ENCODE measurements around the gene IL17REL. TPM values are rescaled to one million over a fixed set of nuclear protein-coding genes. Genes with fewer than 3 reads are reported as not detected.

The IL17REL gene
- 0.07 TPM for polyA plus RNA-seq (2013, experiment 1 of 2)
- 0.07 TPM for polyA plus RNA-seq (2013, experiment 2 of 2)

DNA sequence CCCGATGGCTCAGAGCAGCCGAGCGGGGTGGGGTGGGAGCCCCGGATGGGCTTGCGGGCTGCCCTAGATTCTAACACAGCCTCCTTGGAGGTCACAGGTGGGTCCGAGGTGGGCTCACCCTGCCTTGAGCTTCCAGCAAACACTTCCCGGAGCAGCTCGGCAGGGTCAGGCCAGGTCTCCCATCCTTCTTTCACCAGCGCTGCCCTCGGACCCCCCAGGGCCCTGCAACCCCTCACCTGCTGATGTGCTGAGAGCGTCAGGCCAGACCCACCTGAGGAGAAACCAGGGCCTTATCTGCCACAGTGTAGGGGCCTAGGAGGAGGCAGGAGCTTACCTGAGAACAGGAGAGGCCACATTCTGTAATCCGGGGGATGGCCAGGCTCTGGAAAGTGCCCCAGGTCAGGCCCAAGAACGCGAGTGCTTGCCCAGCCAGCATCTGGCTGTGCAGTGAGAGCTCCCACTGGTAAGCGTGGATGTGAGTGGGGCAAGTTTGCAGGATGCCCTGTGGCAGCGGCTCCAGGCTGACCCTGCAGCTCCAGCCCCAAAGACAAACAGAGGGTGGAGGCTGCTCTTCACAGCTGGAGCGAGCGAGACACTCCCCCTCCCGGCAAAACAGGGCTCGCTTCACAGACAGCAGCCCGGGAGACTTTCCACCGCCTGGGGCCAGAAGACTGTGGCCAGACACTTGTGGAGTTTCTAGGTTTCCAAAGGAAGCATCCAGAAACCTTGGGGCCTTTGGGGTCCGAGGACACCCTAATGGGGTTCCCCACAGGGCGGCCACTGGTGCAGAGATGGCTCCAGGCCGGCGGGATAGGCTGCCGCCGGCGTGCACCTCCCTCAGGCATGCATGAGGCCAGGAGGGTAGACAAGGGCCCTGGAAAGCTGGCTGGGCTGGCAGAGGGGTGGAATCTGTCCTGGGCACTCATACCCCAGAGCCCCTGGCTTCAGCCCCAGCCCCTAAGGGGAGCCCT lies at the start of gene IL17REL:
TSS of gene IL17REL (minus strand) at position 555 of the 971 bp plus-strand sequence. CDS start at position 436, 119 bp downstream.
- Histone ChIP-seq H2AK5ac (ENCODE audit: low read depth, low read length) (peak within 1 kb of the TSS; percentile 80), H3K14ac (ENCODE audit: low read length) (peak within 1 kb of the TSS; percentile 47), H4K8ac (ENCODE audit: low read depth, low read length) (no peak within 1 kb of the TSS), H3K27ac (replicated peaks; ENCODE audit: low read length) (no peak within 1 kb of the TSS), H3K4me2 (ENCODE audit: insufficient read depth, low read length, poor library complexity, severe bottlenecking) (no peak within 1 kb of the TSS), H3K4me3 (ENCODE audit: low read length in 2 of 2) (no peak within 1 kb of the TSS), H3K23ac (ENCODE audit: low read depth, low read length, poor library complexity) (peak within 1 kb of the TSS; percentile 59), H4K91ac (ENCODE audit: low read depth, low read length, poor library complexity) (no peak within 1 kb of the TSS), H3K36me3 (replicated peaks in 1 of 2; ENCODE audit: control insufficient read depth in 2 of 2, insufficient read depth in 2 of 2, low read length in 2 of 2) (no peaks in the 10 kb centered on the region), H2AFZ (ENCODE audit: low read length) (no peak within 1 kb of the TSS), H3K4me1 (ENCODE audit: control insufficient read depth in 2 of 2, insufficient read depth in 1 of 2, low read depth in 1 of 2, low read length in 2 of 2) (peaks cover 4 to 10% of the 10 kb centered on the region in 2 donors), H3K9me3 (replicated peaks in 1 of 2; ENCODE audit: control insufficient read depth in 2 of 2, insufficient read depth in 1 of 2, low read depth in 1 of 2, low read length in 2 of 2) (peaks cover 0 to 3% of the 10 kb centered on the region in 2 donors), H2BK120ac (ENCODE audit: low read depth, low read length) (no peak within 1 kb of the TSS), H3K79me1 (ENCODE audit: low read depth, low read length) (no peaks in the 10 kb centered on the region), H3K9ac (ENCODE audit: low read depth, low read length, poor library complexity) (peak within 1 kb of the TSS; percentile 70), H3K4ac (ENCODE audit: low read length) (no peak within 1 kb of the TSS), H2BK12ac (ENCODE audit: low read length) (peak within 1 kb of the TSS; percentile 63), H2BK15ac (ENCODE audit: low read length) (peak within 1 kb of the TSS; percentile 38), H3K27me3 (ENCODE audit: control insufficient read depth in 3 of 3, insufficient read depth in 3 of 3, low read depth in 1 of 3, low read length in 3 of 3) (peaks cover 13 to 93% (median 67%) of the 10 kb centered on the region in 3 experiments), H2BK5ac (ENCODE audit: low read length) (no peak within 1 kb of the TSS), H3K18ac (ENCODE audit: low read length) (peak within 1 kb of the TSS; percentile 76)
- no peak for DNase-seq (ENCODE audit: low spot score)
- WGBS, 2 donors (ENCODE audit: extremely low coverage in 2 of 2, insufficient read length in 2 of 2, insufficient replicate concordance in 1 of 2): no CpG with 5 or more reads among the region's 29 CpGs

DNA sequence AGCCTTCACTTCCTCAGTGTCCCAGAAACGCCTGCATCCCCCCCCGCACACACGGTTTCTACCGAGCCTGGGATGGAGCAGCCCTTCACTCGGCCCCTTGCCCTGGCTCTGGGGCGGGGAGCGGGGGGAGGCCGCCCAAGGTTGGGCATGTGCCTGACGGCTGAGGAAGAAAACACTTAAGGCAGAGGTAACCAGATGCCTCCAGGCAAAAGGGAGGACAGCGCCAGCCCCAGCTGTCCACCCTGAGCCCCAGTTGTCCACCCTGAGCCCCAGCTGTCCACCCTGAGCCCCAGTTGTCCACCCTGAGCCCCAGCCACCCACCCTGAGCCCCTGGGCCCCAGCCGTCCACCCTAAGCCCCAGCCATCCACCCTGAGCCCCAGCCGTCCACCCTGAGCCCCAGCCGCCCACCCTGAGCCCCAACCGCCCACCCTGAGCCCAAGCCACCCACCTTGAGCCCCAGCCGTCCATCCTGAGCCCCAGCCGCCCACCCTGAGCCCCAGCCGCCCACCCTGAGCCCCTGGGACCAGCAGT lies 49.3 kb upstream of the IL17REL start:
- WGBS, 2 donors (ENCODE audit: extremely low coverage in 2 of 2, insufficient read length in 2 of 2, insufficient replicate concordance in 1 of 2): no CpG with 5 or more reads among the region's 17 CpGs
- H2BK5ac ChIP-seq (ENCODE audit: low read length): peak overlapping the region; percentile 91
- H2AFZ ChIP-seq (ENCODE audit: low read length): no peak overlapping the region
- no peak overlapping the region for H2BK120ac ChIP-seq (ENCODE audit: low read depth, low read length)
- H3K79me1 ChIP-seq (ENCODE audit: low read depth, low read length): no peaks in the 10 kb centered on the region
- DNase-seq (ENCODE audit: low spot score): no peak
- peak overlapping the region; percentile 81 for H2BK15ac ChIP-seq (ENCODE audit: low read length)
- H3K14ac ChIP-seq (ENCODE audit: low read length): no peak overlapping the region
- H2AK5ac ChIP-seq (ENCODE audit: low read depth, low read length): peak overlapping the region; percentile 19
- no peak overlapping the region for H4K91ac ChIP-seq (ENCODE audit: low read depth, low read length, poor library complexity)
- H2BK12ac ChIP-seq (ENCODE audit: low read length): no peak overlapping the region
- H3K27me3 ChIP-seq (ENCODE audit: control insufficient read depth in 3 of 3, insufficient read depth in 3 of 3, low read depth in 1 of 3, low read length in 3 of 3): peaks cover 0 to 9% (median 0%) of the 10 kb centered on the region in 3 experiments
- no peak overlapping the region for H3K4me3 ChIP-seq (ENCODE audit: low read length in 2 of 2)
- no peak overlapping the region for H3K27ac ChIP-seq (replicated peaks; ENCODE audit: low read length)
- H4K8ac ChIP-seq (ENCODE audit: low read depth, low read length): peak overlapping the region; percentile 48
- no peak overlapping the region for H3K4me2 ChIP-seq (ENCODE audit: insufficient read depth, low read length, poor library complexity, severe bottlenecking)
- H3K36me3 ChIP-seq (replicated peaks in 1 of 2; ENCODE audit: control insufficient read depth in 2 of 2, insufficient read depth in 2 of 2, low read length in 2 of 2): no peaks in the 10 kb centered on the region
- no peaks in the 10 kb centered on the region for H3K9me3 ChIP-seq (replicated peaks in 1 of 2; ENCODE audit: control insufficient read depth in 2 of 2, insufficient read depth in 1 of 2, low read depth in 1 of 2, low read length in 2 of 2)
- H3K23ac ChIP-seq (ENCODE audit: low read depth, low read length, poor library complexity): peak overlapping the region; percentile 6
- H3K9ac ChIP-seq (ENCODE audit: low read depth, low read length, poor library complexity): no peak overlapping the region
- H3K4ac ChIP-seq (ENCODE audit: low read length): peak overlapping the region; percentile 66
- H3K4me1 ChIP-seq (ENCODE audit: control insufficient read depth in 2 of 2, insufficient read depth in 1 of 2, low read depth in 1 of 2, low read length in 2 of 2): peaks cover 11% of the 10 kb centered on the region in 2 donors
- no peak overlapping the region for H3K18ac ChIP-seq (ENCODE audit: low read length)

DNA sequence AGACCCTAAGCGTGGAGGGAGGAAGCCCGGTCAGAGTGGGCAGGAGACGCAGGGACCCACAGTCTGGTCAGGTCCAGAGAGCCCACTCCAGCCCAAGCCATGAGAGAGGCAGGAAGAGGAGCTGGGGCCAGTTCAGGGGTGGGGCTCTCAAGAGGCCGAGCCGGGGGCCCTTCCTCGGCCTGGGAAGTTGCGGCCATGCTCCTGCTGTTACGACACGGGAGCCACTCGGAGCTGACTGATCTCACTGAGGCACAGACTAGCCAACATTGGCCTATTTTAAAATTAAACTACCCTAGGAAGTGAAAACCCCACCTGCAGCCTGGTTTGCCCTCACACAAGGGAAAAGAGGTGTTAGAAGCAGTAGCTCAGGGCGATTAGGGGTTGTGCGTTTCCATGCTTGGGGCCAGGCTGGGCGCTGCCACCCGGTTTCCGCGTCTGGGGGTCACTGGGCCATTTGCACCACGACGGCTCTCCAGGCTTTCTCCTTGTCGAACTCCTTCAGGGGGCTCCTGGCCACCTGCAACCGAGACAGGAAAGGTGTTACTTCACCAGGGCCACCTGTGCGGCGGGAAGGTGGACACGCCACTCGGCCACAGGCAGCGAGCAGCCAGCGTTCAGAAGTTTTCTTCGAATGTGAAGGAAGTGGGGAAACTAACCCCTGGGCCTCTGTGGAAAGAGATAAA lies 48.7 kb upstream of the IL17REL start:
- Histone ChIP-seq H3K14ac (ENCODE audit: low read length) (no peak overlapping the region), H3K4me1 (ENCODE audit: control insufficient read depth in 2 of 2, insufficient read depth in 1 of 2, low read depth in 1 of 2, low read length in 2 of 2) (peaks cover 11% of the 10 kb centered on the region in 2 donors), H2AFZ (ENCODE audit: low read length) (no peak overlapping the region), H3K4me3 (ENCODE audit: low read length in 2 of 2) (no peak overlapping the region), H3K79me1 (ENCODE audit: low read depth, low read length) (no peaks in the 10 kb centered on the region), H3K18ac (ENCODE audit: low read length) (peak overlapping the region; percentile 76), H2BK120ac (ENCODE audit: low read depth, low read length) (no peak overlapping the region), H3K27me3 (ENCODE audit: control insufficient read depth in 3 of 3, insufficient read depth in 3 of 3, low read depth in 1 of 3, low read length in 3 of 3) (peaks cover 0 to 9% (median 0%) of the 10 kb centered on the region in 3 experiments), H3K9ac (ENCODE audit: low read depth, low read length, poor library complexity) (peak overlapping the region; percentile 34), H2AK5ac (ENCODE audit: low read depth, low read length) (peak overlapping the region; percentile 96), H2BK12ac (ENCODE audit: low read length) (peak overlapping the region; percentile 30), H3K4ac (ENCODE audit: low read length) (no peak overlapping the region), H4K91ac (ENCODE audit: low read depth, low read length, poor library complexity) (no peak overlapping the region), H3K27ac (replicated peaks; ENCODE audit: low read length) (no peak overlapping the region), H4K8ac (ENCODE audit: low read depth, low read length) (no peak overlapping the region), H3K36me3 (replicated peaks in 1 of 2; ENCODE audit: control insufficient read depth in 2 of 2, insufficient read depth in 2 of 2, low read length in 2 of 2) (no peaks in the 10 kb centered on the region), H2BK15ac (ENCODE audit: low read length) (peak overlapping the region; percentile 91), H3K23ac (ENCODE audit: low read depth, low read length, poor library complexity) (peak overlapping the region; percentile 67), H2BK5ac (ENCODE audit: low read length) (peak overlapping the region; percentile 91), H3K9me3 (replicated peaks in 1 of 2; ENCODE audit: control insufficient read depth in 2 of 2, insufficient read depth in 1 of 2, low read depth in 1 of 2, low read length in 2 of 2) (no peaks in the 10 kb centered on the region), H3K4me2 (ENCODE audit: insufficient read depth, low read length, poor library complexity, severe bottlenecking) (no peak overlapping the region)
- no peak for DNase-seq (ENCODE audit: low spot score)
- no CpG with 5 or more reads among the region's 27 CpGs for WGBS, 2 donors (ENCODE audit: extremely low coverage in 2 of 2, insufficient read length in 2 of 2, insufficient replicate concordance in 1 of 2)

Measured in neuronal stem cell (in vitro differentiated cells).